HG03108 (cell line): ENCODE results near the gene KATNAL1.

Experiments
- ATAC-seq: cut with Tn5 transposase; IDR thresholded peaks from one replicate; pipeline ENCODE4 v1.9.1; 2021; ENCODE audit warnings: moderate library complexity; ENCODE audit not compliant: unreplicated experiment

KATNAL1 gene

GRCh38 chr13:30307194-30307970, at the start of gene KATNAL1:
Gene KATNAL1, minus strand, starts transcription at chr13:30307551. Its CDS starts 23,774 bp downstream, at chr13:30283777.
- ATAC-seq = peak; percentile 53

- ATAC-seq = no peak
Measured at GRCh38 chr13:30355839-30356238, 48.5 kb upstream of the KATNAL1 start.

- no peak for ATAC-seq
Measured at GRCh38 chr13:30355384-30355699, 48.0 kb upstream of the KATNAL1 start.

DNA sequence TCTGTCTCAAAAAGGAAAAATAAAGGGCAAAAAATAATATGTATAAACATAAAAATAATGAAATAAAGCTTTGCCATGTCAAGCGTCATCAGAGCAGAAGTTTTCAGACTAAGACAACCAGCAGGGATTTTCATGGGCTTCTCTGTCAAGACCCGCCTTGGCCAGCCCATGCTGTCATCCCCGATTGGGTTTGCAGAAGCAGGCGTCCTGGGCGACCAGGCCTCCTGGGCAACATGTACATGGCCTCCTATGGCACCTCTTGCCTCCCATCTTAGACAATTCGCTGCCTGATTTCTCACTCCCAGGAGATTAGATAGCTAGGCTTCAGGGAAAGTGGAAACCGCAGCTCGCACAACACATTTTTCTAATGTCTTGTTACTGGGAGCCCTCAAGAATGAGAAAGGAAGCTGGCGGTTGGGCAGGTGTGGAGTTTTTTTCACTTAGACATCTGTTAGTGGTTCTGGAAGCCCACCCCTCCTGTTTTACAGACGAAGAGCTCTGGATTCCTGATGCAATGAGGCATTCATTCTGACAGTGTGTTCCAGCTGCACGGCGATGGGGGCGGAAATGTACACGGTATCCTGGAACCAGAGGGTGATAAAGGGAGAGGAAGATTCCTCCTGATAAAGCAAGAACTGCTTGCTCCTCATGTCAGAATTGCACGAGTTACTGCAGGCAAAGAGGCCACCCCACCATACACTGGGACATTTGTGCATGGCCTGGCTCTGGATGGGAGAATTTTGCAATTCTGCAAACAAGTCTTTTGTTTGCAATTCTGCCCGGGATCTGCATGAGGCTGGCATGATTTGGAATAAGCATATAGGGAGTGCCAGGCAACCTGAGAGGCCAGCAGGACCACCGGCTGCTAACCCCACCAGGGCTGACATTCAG, 47.4 kb upstream of the KATNAL1 start:
- no peak for ATAC-seq

DNA sequence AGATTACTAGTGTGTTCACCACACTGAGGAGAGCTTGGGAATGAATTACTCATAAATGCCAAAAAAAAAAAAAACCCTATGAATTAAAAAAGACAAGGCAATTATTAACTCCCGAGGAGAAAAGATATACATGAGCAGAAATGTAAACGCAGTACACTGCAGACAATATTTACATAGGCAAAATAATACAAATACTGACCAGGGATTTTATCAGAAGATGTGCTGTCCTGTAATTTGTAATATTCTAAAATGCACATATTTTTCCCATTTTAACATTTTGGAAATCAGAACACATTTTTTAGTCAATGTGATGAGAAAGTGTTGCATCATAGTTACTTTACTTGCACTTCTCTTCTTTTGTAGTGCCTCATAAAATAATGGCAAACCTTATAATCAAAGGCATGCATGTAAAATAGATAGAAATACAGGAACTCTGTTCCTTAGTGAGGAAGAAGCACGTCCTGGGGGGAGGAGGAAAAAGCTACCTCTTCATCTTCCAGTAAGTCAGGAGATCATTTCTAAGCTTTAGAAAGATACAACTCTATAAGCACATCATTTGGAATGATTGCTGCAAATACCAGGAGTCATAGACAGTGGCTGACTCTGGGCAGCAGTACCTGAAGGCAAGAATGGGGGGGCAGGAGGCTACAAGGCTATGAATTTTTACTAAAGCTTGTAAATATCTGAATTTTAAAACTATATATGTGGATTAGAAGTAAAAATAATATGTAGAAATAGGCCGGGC, 46.3 kb upstream of the KATNAL1 start:
- ATAC-seq = no peak

DNA sequence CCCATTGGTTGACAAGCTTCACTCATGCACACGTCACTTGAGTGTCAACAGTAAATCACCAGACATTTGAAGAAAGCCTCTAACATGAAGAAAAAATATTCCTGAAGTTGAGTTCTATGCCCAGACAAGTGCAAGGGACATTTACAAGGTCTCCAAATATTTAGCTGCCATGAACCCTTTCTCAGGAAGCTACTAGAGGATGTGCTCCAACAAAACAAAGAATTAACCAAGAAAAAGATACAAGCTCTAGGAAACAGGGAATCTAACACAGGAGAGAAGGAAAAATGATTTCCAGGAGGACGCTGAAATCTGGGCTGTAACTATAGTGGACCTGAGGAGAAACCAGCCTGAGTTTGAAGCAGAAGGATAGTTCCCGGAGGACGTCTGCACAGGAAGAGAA, 45.7 kb upstream of the KATNAL1 start:
- no peak for ATAC-seq

- ATAC-seq = no peak
Measured at GRCh38 chr13:30352121-30352520, 44.8 kb upstream of the KATNAL1 start.

- ATAC-seq = peak; percentile 16
Measured at GRCh38 chr13:30346789-30347167, 39.4 kb upstream of the KATNAL1 start.

DNA sequence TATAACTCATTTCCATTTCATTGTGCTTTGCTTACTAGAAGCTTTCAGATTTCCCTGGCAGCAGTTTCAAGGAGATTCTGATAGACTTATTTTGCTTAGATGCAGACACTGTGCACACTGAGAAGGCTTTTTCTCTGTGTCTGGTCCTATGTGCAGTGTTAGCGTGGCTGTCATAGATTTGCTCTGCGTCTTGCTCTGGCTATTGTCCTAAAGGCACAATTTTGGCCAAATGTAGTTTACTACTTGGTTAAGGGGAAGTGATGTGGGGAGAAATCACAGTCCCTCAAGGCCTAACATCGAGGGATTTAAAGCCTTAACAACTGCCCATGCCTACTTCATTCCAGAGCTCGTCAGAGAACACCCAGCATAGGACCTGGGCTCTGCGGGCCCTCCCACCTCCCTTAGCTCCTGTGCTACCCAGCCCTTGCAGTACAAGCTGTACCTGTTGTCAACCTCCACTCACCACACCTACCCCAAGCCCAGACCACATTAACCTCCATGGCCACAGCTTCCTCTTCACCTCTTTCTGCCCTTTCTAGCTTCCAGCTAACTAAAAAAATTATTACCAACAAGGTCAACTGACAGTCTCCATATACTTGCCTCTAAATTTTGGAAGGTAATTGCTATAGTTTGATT, 38.9 kb upstream of the KATNAL1 start:
- ATAC-seq = peak; percentile 41

DNA sequence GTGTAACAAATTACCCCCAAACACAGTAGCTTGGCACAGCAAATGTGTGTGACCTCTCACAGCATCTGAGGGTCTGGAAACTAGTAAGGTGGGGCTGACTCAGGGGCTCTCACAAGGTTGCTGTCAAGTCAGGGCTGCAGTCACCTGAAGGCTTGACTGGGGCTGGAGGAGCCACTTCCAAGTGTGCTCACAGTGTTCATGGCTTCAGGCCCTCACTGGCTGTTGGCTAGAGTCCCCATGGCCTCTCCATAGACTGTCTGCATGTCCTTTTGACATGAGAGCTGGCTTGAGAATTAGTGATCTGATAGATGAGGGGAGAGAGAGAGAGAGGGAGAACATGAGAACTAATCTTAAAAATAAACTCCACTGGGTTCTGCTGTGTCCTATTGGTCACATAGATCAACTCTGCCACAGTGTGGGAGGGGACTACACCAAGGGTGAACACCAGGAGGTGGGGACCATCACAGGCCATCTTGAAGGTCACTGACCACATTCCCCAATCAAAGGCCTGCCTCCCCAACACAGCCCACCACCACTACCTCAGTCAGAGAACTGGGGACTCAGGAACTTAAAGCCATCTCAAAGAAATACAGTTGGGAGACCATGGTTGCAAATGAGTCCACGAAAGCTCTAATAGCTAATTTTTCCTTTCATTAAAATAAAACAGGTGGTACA, 38.2 kb upstream of the KATNAL1 start:
- ATAC-seq = no peak

DNA sequence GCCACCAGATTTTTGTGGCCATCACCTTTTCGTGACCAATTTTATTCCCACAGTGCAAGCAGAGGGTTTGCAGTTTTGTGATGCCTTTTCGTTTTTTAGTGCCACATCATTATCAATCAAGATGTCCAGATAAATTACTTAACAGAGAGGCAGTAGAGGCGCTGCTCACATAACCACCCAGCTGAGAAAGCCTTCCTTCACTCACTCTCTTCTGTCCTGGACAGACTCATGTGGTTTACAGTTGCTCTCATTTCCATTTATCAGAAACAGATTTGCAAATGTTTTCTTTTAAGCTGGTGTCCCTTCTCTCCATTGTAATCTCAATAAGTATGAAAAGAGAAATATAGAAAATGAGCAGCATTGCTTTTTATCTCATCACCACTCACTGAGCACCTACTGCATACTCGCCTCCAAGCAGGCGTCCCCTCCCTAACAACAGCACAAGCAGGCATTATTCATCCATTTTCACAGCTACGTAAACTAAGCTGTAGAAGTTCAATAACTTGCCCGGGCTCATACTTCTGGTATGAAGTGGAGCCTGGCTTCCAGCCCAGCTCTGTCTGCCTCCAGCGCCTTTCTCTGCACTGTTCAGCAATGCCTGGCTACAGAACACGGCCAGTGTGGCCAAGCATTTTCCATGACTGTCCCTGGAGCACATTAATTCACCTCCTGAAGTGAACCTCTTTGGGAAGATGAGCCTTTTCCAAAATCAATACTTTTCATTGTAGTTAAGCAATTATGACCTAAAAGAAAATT, 34.6 kb upstream of the KATNAL1 start:
- ATAC-seq = no peak

DNA sequence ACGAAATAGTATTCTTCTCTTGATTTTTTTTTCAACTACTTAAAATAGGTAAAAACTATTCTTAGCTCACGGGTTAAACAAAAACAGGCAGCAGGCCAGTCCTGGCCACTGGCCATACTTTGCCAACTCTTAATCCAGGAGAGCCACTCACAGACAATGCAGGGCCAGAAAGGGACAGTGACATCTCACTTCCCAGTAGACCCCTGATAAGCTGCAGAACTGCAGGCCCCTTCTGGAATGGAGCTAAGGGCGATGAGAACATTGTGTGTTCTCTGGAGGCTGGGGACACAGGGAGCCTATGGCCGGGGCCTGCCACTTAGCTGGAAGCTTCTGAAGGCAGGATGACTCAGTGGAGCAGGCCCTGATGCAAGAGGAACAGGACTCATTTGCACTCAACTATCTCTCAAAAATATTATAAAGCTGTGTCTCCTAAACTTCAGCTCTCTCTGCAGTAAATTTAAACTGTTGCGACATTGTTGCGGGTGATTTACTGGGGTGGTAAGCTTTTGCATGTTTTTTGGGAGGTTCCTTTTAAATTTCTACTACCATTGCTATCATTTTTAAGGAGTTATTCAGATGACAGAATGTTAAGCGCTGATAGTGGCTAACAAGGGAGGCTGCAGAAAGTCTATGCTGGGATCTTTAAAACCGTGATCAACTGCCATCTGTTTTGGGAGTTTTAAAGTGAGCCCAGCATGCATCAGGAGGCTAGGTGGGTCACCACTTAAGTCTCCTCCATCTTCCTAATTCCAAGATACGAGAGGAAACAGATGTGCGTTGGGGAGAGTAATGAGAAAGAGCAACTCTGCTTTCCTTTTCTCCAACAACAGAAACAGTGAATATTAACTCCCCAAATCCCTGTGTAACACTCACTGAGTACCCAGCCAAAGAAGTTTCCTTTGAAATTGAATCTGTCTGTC, 33.2 kb upstream of the KATNAL1 start:
- ATAC-seq = no peak

DNA sequence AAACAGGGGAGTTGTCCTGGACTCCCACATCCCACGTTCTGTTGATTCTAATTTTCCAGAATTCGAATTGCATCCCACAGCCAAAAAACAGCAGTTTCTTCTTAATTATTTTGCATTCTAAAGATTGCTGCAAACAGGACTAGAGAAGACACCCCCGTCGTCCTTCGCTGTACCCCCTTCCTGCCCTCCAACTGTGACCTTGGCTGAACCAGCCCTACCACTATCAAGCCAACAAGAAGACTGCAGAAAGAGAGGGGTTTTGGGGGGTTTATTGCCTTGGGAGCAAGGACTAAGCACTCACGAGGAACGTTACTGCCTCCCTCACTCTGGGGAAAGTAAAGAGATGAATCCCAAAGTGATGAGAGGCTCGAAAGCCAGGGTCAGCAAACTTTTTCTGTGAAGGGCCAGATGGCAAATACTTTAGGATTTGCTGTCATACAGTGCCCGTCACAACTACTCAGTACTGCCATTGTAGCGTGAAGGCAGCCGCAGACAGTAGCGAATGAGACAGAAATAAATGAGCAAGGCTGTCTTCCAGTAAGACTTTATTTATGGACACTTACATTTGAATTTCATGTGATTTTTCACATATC, 32.5 kb upstream of the KATNAL1 start:
- no peak for ATAC-seq

GRCh38 chr13:30338952-30339351, 31.6 kb upstream of the KATNAL1 start:
- ATAC-seq = no peak

DNA sequence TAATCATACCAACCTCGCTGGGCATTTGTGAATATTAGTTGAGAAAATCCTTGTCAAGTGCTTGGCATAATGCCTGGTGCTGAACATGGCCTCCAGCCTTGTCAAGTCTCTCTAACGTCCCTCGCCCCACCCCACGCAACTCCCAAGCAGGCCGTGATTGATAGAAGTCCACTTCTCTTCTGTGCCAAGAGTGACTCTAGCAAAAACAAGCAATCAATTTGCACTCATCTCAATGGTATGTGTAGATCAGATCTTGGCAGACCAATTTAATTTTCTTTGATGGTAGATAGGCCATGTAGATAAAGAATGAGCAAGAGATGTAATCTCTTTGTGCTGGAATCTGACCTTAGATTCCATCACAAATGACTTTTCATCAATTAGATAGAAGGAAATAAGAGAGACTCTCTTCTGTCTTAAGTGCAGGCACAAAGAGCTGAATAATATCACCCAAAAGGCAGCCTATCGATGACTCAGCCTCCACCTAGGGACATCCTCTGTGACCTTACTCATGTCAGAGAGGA, 31.0 kb upstream of the KATNAL1 start:
- ATAC-seq = no peak

GRCh38 chr13:30337061-30337610, 29.8 kb upstream of the KATNAL1 start:
- no peak for ATAC-seq

GRCh38 chr13:30334663-30335386, 27.5 kb upstream of the KATNAL1 start:
- no peak for ATAC-seq
